ENCODE results near the gene TGM3. TPM values are rescaled to one million over a fixed set of nuclear protein-coding genes. Genes with fewer than 3 reads are reported as not detected.

Gene TGM3
- total RNA-seq, 5 donors from 2014 or later (not counting 1 experiment from before 2014, with no cell fraction given), result not detected

GRCh38 chr20:2364044-2364443, 68.2 kb downstream of the TGM3 start:
- no peak overlapping the region for H3K27ac Mint-ChIP-seq
- no peaks in the 10 kb centered on the region for H3K36me3 ChIP-seq (ENCODE audit: control insufficient read depth in 2 of 2, extremely low read depth in 1 of 2, insufficient read depth in 1 of 2, low read length in 1 of 2)
- peaks cover 16 to 24% of the 10 kb centered on the region in 2 donors for H3K27me3 Mint-ChIP-seq
- H3K4me1 Mint-ChIP-seq, result no peaks in the 10 kb centered on the region
- no peaks in the 10 kb centered on the region for H3K4me1 ChIP-seq (ENCODE audit: control insufficient read depth in 1 of 2, extremely low read depth in 1 of 2, insufficient read depth in 2 of 2, low read length in 2 of 2)
- peaks cover 5 to 32% (median 19%) of the 10 kb centered on the region in 3 donors for H3K9me3 Mint-ChIP-seq
- H3K9me3 ChIP-seq, result no peaks in the 10 kb centered on the region
- peaks cover 7% of the 10 kb centered on the region for H3K36me3 Mint-ChIP-seq
- H3K4me3 ChIP-seq (ENCODE audit: control insufficient read depth in 1 of 2, extremely low read depth in 1 of 2, low read length in 1 of 2), result no peak overlapping the region
- ATAC-seq (replicated peaks in 1 of 4) (no peak), DNase-seq (no peak)
- ChIA-PET CTCF (interaction anchor here in 1 of 2 donors (0.6 kb wide), 1 partner anchor 108 kb away, joined by 3 read pairs; no protein-coding TSS in a partner anchor), POLR2A (no interaction called here)
- H3K27me3 ChIP-seq (replicated peaks in 1 of 2; ENCODE audit: control insufficient read depth in 2 of 2, extremely low read depth in 1 of 2, insufficient read depth in 2 of 2, low read length in 1 of 2), result peaks cover 0 to 5% of the 10 kb centered on the region in 2 experiments
- no peak overlapping the region for H3K4me3 Mint-ChIP-seq
- WGBS (ENCODE audit: insufficient coverage), result no CpG with 5 or more reads among the region's 4 CpGs
- H3K27ac ChIP-seq (ENCODE audit: low read length), result no peak overlapping the region

- peaks cover 19 to 21% of the 10 kb centered on the region in 2 donors for H3K27me3 Mint-ChIP-seq
- no peak overlapping the region for H3K4me3 Mint-ChIP-seq
- Histone ChIP-seq H3K4me3 (ENCODE audit: control insufficient read depth in 1 of 2, extremely low read depth in 1 of 2, low read length in 1 of 2) (no peak overlapping the region), H3K27me3 (replicated peaks in 1 of 2; ENCODE audit: control insufficient read depth in 2 of 2, extremely low read depth in 1 of 2, insufficient read depth in 2 of 2, low read length in 1 of 2) (peaks cover 5 to 6% of the 10 kb centered on the region in 2 experiments), H3K36me3 (ENCODE audit: control insufficient read depth in 2 of 2, extremely low read depth in 1 of 2, insufficient read depth in 1 of 2, low read length in 1 of 2) (no peaks in the 10 kb centered on the region), H3K9me3 (no peaks in the 10 kb centered on the region), H3K27ac (ENCODE audit: low read length) (no peak overlapping the region), H3K4me1 (ENCODE audit: control insufficient read depth in 1 of 2, extremely low read depth in 1 of 2, insufficient read depth in 2 of 2, low read length in 2 of 2) (no peaks in the 10 kb centered on the region)
- DNase-seq (no peak), ATAC-seq (replicated peaks in 1 of 4) (no peak)
- H3K9me3 Mint-ChIP-seq, result peaks cover 0 to 25% (median 19%) of the 10 kb centered on the region in 3 donors
- no peaks in the 10 kb centered on the region for H3K4me1 Mint-ChIP-seq
- WGBS (ENCODE audit: insufficient coverage), result 100% methylated on average over 2 of the region's 2 CpGs
- CTCF ChIA-PET, result no interaction called here
- H3K27ac Mint-ChIP-seq, result no peak overlapping the region
- H3K36me3 Mint-ChIP-seq, result peaks cover 7% of the 10 kb centered on the region
- POLR2A ChIA-PET, result no interaction called here
Measured at GRCh38 chr20:2365091-2365490, 69.3 kb downstream of the TGM3 start.

GRCh38 chr20:2365666-2366065, 69.9 kb downstream of the TGM3 start:
- Histone ChIP-seq H3K9me3 (no peaks in the 10 kb centered on the region), H3K4me1 (ENCODE audit: control insufficient read depth in 1 of 2, extremely low read depth in 1 of 2, insufficient read depth in 2 of 2, low read length in 2 of 2) (no peaks in the 10 kb centered on the region), H3K27ac (ENCODE audit: low read length) (no peak overlapping the region), H3K27me3 (replicated peaks in 1 of 2; ENCODE audit: control insufficient read depth in 2 of 2, extremely low read depth in 1 of 2, insufficient read depth in 2 of 2, low read length in 1 of 2) (peaks cover 5 to 10% of the 10 kb centered on the region in 2 experiments), H3K4me3 (ENCODE audit: control insufficient read depth in 1 of 2, extremely low read depth in 1 of 2, low read length in 1 of 2) (no peak overlapping the region), H3K36me3 (ENCODE audit: control insufficient read depth in 2 of 2, extremely low read depth in 1 of 2, insufficient read depth in 1 of 2, low read length in 1 of 2) (no peaks in the 10 kb centered on the region)
- Mint-ChIP-seq H3K27ac (no peak overlapping the region), H3K36me3 (peaks cover 7% of the 10 kb centered on the region), H3K4me3 (no peak overlapping the region), H3K4me1 (no peaks in the 10 kb centered on the region), H3K27me3 (peaks cover 23 to 25% of the 10 kb centered on the region in 2 donors), H3K9me3 (peaks cover 3 to 21% (median 16%) of the 10 kb centered on the region in 3 donors)
- CTCF ChIA-PET, result no interaction called here
- 45% methylated on average over 2 of the region's 3 CpGs for WGBS (ENCODE audit: insufficient coverage)
- DNase-seq, result no peak
- POLR2A ChIA-PET, result no interaction called here
- ATAC-seq (replicated peaks in 1 of 4), result no peak

GRCh38 chr20:2368621-2369020, 72.8 kb downstream of the TGM3 start:
- Mint-ChIP-seq H3K27me3 (peaks cover 42 to 52% of the 10 kb centered on the region in 2 donors), H3K4me1 (no peaks in the 10 kb centered on the region), H3K36me3 (no peaks in the 10 kb centered on the region), H3K4me3 (no peak overlapping the region), H3K9me3 (peaks cover 2 to 7% (median 3%) of the 10 kb centered on the region in 3 donors), H3K27ac (no peak overlapping the region)
- POLR2A ChIA-PET, result no interaction called here
- no peak overlapping the region for H3K27ac ChIP-seq (ENCODE audit: low read length)
- no peak for ATAC-seq (replicated peaks in 1 of 4)
- H3K4me3 ChIP-seq (ENCODE audit: control insufficient read depth in 1 of 2, extremely low read depth in 1 of 2, low read length in 1 of 2), result no peak overlapping the region
- CTCF ChIA-PET, result no interaction called here
- no peaks in the 10 kb centered on the region for H3K36me3 ChIP-seq (ENCODE audit: control insufficient read depth in 2 of 2, extremely low read depth in 1 of 2, insufficient read depth in 1 of 2, low read length in 1 of 2)
- no peaks in the 10 kb centered on the region for H3K4me1 ChIP-seq (ENCODE audit: control insufficient read depth in 1 of 2, extremely low read depth in 1 of 2, insufficient read depth in 2 of 2, low read length in 2 of 2)
- DNase-seq, result no peak
- H3K27me3 ChIP-seq (replicated peaks in 1 of 2; ENCODE audit: control insufficient read depth in 2 of 2, extremely low read depth in 1 of 2, insufficient read depth in 2 of 2, low read length in 1 of 2), result peaks cover 2 to 22% of the 10 kb centered on the region in 2 experiments
- WGBS (ENCODE audit: insufficient coverage), result no CpG with 5 or more reads among the region's 1 CpG
- H3K9me3 ChIP-seq, result no peaks in the 10 kb centered on the region

GRCh38 chr20:2373098-2373497, 77.3 kb downstream of the TGM3 start:
- Histone ChIP-seq H3K4me3 (ENCODE audit: control insufficient read depth in 1 of 2, extremely low read depth in 1 of 2, low read length in 1 of 2) (no peak overlapping the region), H3K27me3 (replicated peaks in 1 of 2; ENCODE audit: control insufficient read depth in 2 of 2, extremely low read depth in 1 of 2, insufficient read depth in 2 of 2, low read length in 1 of 2) (peaks cover 2 to 45% of the 10 kb centered on the region in 2 experiments), H3K27ac (ENCODE audit: low read length) (no peak overlapping the region), H3K4me1 (ENCODE audit: control insufficient read depth in 1 of 2, extremely low read depth in 1 of 2, insufficient read depth in 2 of 2, low read length in 2 of 2) (no peaks in the 10 kb centered on the region), H3K9me3 (no peaks in the 10 kb centered on the region), H3K36me3 (ENCODE audit: control insufficient read depth in 2 of 2, extremely low read depth in 1 of 2, insufficient read depth in 1 of 2, low read length in 1 of 2) (no peaks in the 10 kb centered on the region)
- POLR2A ChIA-PET, result no interaction called here
- CTCF ChIA-PET, result no interaction called here
- Mint-ChIP-seq H3K9me3 (peaks cover 2 to 7% (median 3%) of the 10 kb centered on the region in 3 donors), H3K36me3 (no peaks in the 10 kb centered on the region), H3K27me3 (peaks cover 47 to 56% of the 10 kb centered on the region in 2 donors), H3K4me3 (no peak overlapping the region), H3K4me1 (peaks cover 0 to 4% (median 3%) of the 10 kb centered on the region in 3 donors), H3K27ac (no peak overlapping the region)
- ATAC-seq (replicated peaks in 1 of 4) (no peak), DNase-seq (no peak)

- Histone ChIP-seq H3K9me3 (no peaks in the 10 kb centered on the region), H3K4me1 (ENCODE audit: control insufficient read depth in 1 of 2, extremely low read depth in 1 of 2, insufficient read depth in 2 of 2, low read length in 2 of 2) (peaks cover 4 to 14% of the 10 kb centered on the region in 2 experiments), H3K36me3 (ENCODE audit: control insufficient read depth in 2 of 2, extremely low read depth in 1 of 2, insufficient read depth in 1 of 2, low read length in 1 of 2) (no peaks in the 10 kb centered on the region), H3K27me3 (replicated peaks in 1 of 2; ENCODE audit: control insufficient read depth in 2 of 2, extremely low read depth in 1 of 2, insufficient read depth in 2 of 2, low read length in 1 of 2) (peaks cover 0 to 46% of the 10 kb centered on the region in 2 experiments), H3K4me3 (ENCODE audit: control insufficient read depth in 1 of 2, extremely low read depth in 1 of 2, low read length in 1 of 2) (no peak overlapping the region), H3K27ac (ENCODE audit: low read length) (no peak overlapping the region)
- Mint-ChIP-seq H3K4me3 (no peak overlapping the region), H3K36me3 (no peaks in the 10 kb centered on the region), H3K27ac (no peak overlapping the region), H3K9me3 (peaks cover 0 to 3% (median 0%) of the 10 kb centered on the region in 3 donors), H3K4me1 (peaks cover 8 to 16% (median 15%) of the 10 kb centered on the region in 3 donors), H3K27me3 (peaks cover 41 to 50% of the 10 kb centered on the region in 2 donors)
- ChIA-PET CTCF (interaction anchor here in 1 of 2 donors (0.6 kb wide), 1 partner anchor 9 kb away, joined by 3 read pairs; no protein-coding TSS in a partner anchor), POLR2A (no interaction called here)
- ATAC-seq (replicated peaks in 1 of 4) (no peak), DNase-seq (no peak)
- WGBS (ENCODE audit: insufficient coverage), result 93% methylated on average over 5 of the region's 9 CpGs
Measured at GRCh38 chr20:2374346-2375125, 78.7 kb downstream of the TGM3 start.
